RCC 7860 (cell line): ENCODE results near the gene EFCAB6.

Experiments
- DNase-seq: peaks from one replicate; pipeline ENCODE4 v3.0.0-alpha.2; 2015; ENCODE audit warnings: low spot score
- FAIRE-seq: peaks from 2 replicates; lab custom pipeline; 2012; peaks lifted over from hg19 to GRCh38; lab: Jason Lieb, UNC

The EFCAB6 gene

GRCh38 chr22:43753688-43754087 lies 58.4 kb downstream of the EFCAB6 start:
- no peak for FAIRE-seq
- DNase-seq, result no peak

GRCh38 chr22:43750751-43751150 lies 61.4 kb downstream of the EFCAB6 start:
- FAIRE-seq, result no peak
- no peak for DNase-seq

- DNase-seq (no peak), FAIRE-seq (no peak)
Measured at GRCh38 chr22:43749473-43749872, 62.6 kb downstream of the EFCAB6 start.

GRCh38 chr22:43747877-43748276 lies 64.2 kb downstream of the EFCAB6 start:
- FAIRE-seq, result no peak
- no peak for DNase-seq

GRCh38 chr22:43747058-43747457 lies 65.0 kb downstream of the EFCAB6 start:
- FAIRE-seq (no peak), DNase-seq (no peak)

GRCh38 chr22:43745783-43746356 lies 66.2 kb downstream of the EFCAB6 start:
- FAIRE-seq, result no peak
- no peak for DNase-seq

- DNase-seq (no peak), FAIRE-seq (no peak)
Measured at GRCh38 chr22:43745411-43745770, 66.7 kb downstream of the EFCAB6 start.

- DNase-seq, result no peak
- FAIRE-seq, result no peak
Measured at GRCh38 chr22:43744700-43745410, 67.2 kb downstream of the EFCAB6 start.

GRCh38 chr22:43743929-43744643 lies 68.0 kb downstream of the EFCAB6 start:
- no peak for FAIRE-seq
- DNase-seq, result no peak

GRCh38 chr22:43743131-43743530 lies 69.0 kb downstream of the EFCAB6 start:
- no peak for DNase-seq
- no peak for FAIRE-seq

- no peak for DNase-seq
- no peak for FAIRE-seq
Measured at GRCh38 chr22:43742154-43742950, 69.8 kb downstream of the EFCAB6 start.

- FAIRE-seq (no peak), DNase-seq (no peak)
Measured at GRCh38 chr22:43740587-43741270, 71.4 kb downstream of the EFCAB6 start.

GRCh38 chr22:43739851-43740379 lies 72.2 kb downstream of the EFCAB6 start:
- DNase-seq (no peak), FAIRE-seq (no peak)

- DNase-seq, result no peak
- FAIRE-seq, result no peak
Measured at GRCh38 chr22:43737150-43737828, 74.8 kb downstream of the EFCAB6 start.

- FAIRE-seq (no peak), DNase-seq (no peak)
Measured at GRCh38 chr22:43736651-43737050, 75.5 kb downstream of the EFCAB6 start.

GRCh38 chr22:43734370-43735150 lies 77.5 kb downstream of the EFCAB6 start:
- no peak for DNase-seq
- no peak for FAIRE-seq

- FAIRE-seq, result no peak
- DNase-seq, result no peak
Measured at GRCh38 chr22:43733138-43733537, 79.0 kb downstream of the EFCAB6 start.

GRCh38 chr22:43731988-43732387 lies 80.1 kb downstream of the EFCAB6 start:
- DNase-seq, result no peak

GRCh38 chr22:43726964-43727543 lies 85.1 kb downstream of the EFCAB6 start:
- no peak for FAIRE-seq

More at GRCh38 chr22:43731988-43732387, 80.1 kb downstream of the EFCAB6 start:
- FAIRE-seq, result no peak

More at GRCh38 chr22:43726964-43727543, 85.1 kb downstream of the EFCAB6 start:
- no peak for DNase-seq
